Middle frontal gyrus (tissue), 1 donor: ENCODE results near the gene TMEM127.
"Not testable (repeated sequence)": the region's sequence is repeated elsewhere in the genome, so short reads cannot be mapped to it uniquely, and the experiment has no call there.

Experiments used
- DNase-seq: peaks from one replicate; pipeline ENCODE4 v3.0.0-alpha.2; 2015; ENCODE audit warnings: low spot score; ENCODE audit errors: extremely low spot score

The TMEM127 gene

DNA sequence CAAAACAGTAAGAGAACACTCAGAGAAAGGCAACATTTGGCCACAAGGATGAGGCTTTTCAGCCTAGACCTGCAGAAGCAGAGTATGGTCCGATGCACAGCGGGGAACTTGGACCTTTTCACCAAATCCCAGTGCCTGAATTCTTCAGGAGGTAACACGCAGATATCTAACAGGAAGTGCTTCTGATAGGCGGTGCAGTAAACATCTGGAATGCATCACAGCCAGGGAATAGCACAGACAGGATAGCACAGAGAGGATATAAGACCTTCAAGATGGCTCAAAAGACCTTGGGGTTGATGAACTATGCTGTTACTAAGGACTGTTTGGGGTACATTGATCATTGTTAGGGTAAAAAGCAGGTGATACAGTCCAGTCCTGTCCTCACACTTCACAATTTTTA lies 1.7 kb downstream of the TMEM127 start:
- no peak for DNase-seq

DNA sequence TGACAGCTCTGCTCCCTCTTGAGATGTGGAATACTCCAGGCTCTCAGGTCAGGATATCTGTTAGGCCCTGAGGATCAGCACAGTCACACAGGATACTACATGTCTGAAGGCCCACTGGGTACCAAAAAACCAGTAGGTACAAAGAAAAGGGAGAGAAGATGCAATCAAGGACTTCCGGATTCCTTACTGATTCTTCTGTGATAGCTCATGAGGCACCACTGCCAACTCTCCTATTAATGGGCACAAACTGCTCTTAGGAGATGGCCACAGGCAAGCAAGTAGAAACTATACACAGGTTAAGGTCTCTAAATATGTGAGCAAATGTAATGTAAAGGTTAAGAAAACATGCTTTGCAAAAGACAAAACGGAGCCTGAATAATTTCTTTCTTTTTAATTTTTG lies 3.5 kb downstream of the TMEM127 start:
- DNase-seq = no peak

DNA sequence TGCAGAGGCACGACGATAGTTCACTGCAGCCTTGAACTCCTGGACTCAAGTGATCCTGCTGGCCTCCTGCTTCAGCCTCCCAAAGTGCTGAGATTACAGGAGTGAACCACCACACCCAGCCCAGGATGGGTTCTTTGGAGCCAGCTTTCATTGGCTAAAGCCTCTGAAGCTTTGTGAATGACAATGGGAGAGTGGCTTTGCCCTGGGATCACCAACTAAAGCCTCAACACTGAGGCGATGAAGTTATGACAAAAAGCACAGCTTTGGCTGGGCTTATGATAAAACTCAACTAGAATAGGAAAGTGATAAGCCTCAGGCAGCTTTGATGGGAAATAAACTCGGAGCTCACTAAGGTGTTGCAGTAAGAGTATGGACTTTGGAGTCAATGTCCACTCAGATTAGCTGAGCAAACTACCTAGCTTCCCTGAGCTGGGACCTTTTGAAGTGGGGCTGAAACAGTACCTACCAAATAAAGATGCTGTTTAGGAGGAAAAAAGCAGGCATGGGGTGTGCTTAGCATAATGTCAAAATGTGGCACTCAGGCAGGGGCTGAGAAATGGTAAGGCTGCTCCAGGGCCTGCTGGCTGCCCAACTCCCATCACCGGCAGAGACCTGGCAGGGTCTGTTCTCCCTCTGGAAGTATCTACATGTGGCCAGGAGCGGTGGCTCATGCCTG lies 4.3 kb downstream of the TMEM127 start:
- DNase-seq = no peak

DNA sequence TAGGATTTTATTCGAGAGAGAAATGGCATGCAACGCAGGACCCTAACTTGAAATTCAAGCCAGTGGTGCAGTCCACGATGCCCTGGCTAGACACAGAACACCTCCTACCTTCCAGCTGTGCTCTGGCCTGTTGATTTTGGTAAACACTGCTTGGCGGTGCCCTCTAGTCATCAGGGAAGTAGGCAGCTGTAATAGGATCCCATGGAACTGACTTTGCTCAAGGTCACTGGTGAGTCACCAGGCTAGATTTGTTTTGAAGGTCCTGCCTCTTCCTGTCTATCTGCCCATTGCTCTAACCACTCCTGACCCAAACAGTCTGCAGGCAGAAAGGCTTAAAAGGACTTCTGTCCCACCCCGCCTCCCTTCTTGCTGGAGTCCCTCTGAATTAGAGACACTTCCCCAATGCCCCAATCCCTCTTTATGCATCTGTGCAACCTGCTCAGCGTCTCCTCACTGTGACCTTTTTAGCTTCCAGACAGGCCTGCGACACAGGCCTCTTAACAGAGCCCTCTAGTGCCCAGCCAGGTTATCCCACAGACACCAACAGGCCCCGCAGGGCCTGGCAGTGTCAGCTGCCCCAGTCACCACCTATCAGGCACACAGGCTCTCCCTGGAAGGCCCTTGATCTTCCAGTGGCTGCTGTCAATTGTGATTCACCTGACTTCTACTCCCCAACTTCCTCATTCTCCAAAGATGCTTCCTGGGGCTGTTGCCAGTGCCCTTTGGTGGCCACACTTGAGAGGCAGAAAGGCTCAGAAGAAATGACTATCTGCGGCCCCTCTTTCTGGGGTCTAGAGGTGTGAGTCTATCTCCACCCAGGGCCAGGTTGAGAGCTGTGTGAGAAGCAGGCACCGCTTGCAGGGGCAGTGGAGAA lies 5.2 kb downstream of the TMEM127 start:
- DNase-seq = no peak

DNA sequence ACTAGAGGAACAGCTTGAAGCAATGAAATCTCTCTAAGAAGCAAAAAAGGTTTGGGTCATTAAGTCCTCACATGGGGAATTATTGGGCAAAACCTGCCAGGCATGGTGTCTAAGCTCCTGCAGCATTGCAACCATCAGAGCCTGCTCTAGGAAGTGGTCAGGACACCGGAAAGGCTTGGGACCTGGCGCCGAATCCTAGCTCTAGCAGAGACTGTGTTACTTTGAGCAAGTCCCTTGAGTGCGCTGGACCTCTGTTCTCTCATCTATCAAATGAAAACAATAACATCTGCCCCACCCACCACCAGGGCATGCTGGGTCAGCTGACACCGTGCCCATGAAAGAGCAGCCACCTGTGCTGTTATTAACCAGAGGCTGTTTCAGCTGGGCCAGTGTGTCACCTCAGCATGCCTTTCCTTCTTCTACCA lies 6.3 kb downstream of the TMEM127 start:
- DNase-seq = no peak

DNA sequence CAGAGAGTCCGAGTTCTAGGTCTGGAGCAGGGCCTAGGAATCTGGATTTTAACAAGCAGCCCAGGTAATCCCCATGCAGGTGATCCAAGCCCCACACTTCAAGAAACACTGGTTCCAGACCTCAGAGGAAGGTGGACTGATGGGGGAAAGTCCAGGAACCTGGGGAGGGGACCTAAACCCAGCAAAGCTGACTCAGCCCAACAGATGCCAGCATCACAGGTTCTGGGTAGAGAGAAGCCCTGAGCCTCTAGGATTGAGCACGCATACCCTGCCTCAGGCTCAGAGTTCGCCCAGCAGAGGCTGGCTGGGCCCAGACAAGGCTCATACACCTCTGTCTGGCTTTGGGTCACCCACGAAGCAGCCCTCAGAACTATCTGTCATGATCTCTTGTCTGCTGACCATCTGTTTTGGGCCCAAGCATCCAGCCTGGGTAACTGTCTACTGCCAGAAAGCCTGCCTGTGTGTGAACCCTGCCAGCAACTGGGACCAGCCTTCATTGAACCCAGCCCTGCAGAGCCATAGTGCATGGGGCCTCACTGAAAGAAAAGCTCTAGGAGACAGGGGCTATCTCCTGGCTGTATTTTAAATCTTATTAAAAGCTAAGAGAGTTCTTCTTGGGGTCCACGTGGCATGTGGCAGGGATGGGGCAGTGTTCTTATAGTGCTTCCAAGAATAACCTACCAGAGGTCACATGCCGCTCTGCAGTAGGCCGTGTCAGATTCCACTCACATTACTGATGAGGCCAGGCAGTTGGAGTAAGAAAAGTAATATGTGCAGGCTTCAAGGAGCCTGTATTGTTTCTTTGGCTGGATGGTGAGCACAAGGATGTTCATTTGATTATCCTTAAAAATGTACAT lies 7.4 kb downstream of the TMEM127 start:
- DNase-seq = no peak

DNA sequence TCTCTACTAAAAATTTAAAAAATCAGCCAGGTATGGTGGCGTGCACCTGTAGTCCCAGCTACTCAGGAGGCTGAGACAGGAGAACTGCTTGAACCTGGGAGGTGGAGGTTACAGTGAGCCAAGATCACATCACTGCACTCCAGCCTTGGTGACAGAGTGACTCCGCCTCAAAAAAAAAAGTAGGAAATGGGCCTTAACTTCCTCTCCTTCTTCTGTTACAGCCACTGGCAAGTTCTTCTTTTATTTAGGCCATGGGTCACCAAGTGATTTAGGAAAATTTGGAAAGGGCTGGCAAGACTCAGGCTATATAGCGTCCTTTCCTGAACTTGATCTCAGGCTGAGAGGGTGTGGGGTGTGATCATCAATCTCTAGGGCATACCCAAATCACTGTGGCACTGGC lies 8.1 kb downstream of the TMEM127 start:
- not testable (repeated sequence) for DNase-seq

DNA sequence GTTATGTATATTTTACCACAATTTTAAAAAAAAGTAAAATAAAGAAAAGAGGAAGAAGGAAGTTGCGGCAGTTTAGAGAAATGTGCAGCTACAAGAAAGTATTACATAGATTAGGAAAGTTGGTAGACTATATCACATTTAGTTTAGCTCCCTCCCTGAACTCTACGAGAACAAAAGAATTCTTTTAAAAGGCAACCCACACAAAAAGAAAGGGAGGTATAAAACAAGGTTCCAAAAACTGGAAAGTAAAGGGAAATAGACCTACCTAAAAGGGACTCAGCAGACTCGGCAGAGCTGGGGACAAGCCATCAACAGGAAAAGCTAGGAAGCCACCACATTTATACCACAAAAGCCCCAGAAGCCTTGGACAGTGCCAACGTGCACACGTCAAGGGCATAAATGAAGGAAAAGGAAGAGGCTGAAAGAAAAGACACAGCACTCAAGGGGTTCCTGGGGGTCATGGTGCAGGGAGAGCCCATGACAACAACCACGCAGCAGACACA lies 9.1 kb downstream of the TMEM127 start:
- DNase-seq = no peak

DNA sequence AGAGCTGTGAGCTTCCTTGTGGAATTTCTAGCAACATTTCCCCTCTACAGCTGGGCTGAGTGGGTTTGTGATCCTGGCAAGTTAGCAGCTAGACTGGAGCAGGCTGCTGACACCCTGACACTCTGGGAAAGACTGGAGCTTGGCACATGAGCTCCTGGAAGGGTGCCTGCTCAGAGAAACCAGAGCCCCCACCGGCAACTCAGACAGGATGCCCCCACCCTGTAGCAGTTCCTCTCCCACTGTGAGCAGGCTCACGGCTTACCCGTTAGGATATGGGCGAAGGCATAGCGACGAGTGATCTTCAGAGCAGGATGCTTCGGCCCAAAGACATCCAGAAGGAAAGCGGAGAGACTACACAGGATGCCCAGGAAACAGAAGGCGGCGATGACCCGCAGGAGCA lies 11.2 kb downstream of the TMEM127 start:
- no peak for DNase-seq

DNA sequence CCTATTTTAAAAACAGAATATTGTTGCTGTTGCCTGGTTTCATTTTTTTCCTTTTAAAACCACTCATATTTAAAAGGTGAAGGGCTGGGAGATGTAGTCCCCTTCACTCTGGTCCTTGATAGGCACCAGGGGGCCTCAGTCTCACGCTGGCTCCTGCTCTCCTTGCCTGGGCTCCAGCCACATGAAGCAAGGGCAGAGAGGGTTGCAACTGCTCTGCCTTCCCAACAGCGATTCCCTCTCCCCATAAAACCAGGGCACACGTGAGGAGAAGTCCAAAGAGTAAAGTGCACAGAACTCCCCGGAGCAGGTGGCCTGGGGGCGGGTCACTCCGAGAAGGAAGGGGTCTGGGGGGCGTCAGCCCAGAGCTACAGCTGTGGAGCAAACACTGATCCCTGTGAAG lies 12.8 kb downstream of the TMEM127 start:
- DNase-seq = no peak

DNA sequence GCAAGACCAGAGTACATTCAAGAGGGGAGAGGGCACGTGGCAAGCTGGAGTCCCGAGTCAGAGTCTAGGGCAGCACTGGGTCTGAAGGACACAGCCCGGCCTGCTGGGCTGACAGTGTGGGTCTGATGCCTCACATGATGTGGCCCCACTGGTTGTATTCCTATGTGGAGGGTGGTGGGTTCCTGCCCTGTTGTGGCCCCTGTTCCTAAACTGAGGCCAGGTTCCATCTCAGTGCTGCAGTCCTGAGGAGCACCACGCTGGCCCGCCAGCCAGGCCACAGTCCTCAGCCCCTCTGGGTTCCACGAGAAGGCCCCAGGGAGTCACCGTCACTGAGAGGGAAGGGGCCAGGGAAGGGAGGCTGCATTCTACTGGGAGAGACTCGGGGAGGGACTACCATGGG lies 13.3 kb downstream of the TMEM127 start:
- no peak for DNase-seq

DNA sequence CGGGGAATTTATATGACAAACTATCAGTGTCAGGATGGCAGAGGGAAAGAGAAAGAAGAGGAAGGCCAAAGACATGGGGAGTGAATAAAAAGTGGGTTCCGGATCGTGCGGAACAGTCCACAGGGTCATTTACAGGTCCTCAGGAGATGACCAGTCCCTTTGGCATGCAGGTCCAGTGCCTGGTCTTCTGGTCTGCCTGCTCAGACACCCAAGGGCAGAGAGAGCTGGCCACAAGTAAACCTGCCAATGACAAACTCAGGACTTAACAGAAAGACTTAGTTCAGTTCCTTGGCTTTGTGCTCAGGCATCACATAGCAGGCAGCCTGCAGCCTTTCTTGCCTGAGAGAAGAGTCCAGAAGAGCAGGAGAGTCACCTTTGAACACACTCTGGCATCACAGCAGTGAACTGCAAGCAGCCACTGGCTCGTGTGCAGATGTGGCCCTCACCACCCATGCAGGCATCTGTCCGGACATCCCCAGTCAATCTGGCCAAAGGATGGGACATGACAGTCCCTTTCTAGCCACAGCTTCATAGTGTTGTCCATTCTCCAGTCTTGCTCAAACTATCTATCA lies 14.0 kb downstream of the TMEM127 start:
- no peak for DNase-seq

DNA sequence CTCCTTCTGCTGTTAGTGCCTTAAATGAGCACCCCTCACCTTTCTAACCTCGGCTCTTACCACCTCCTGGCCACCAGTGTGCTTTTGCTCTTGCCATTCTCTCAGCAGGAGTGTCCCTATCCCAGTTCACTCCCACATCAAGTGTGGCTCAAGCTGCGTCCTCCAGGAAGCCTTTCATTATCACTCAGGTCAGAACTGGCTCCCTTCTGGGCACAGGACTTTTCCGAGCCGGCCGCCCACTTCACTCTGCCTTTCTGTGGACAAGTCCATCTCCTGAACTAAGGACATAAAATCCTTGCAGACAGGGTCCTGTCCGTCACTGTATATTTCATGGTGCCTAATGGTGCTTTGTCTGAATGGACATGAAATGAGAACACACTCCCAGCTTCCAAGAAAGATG lies 15.6 kb downstream of the TMEM127 start:
- no peak for DNase-seq

DNA sequence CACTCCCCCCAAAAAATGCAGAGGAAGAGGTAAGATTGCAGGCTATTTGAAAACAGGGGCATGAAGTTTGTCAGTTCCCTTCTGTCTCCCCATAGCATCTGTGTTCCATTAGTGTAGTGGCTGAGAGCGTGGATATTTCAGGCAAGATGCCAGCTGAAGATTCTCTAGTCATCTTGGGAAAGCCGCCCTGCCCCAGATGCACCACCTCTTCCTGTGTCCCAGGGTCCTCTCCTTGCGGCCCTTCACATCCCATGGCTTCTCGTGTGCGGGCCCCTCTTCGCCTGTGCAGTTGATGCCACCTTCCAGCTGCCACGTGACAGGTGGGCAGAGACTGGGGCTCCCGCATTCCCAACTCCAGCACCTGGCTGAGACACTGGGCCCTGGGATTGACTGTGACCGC lies 16.1 kb downstream of the TMEM127 start:
- no peak for DNase-seq

DNA sequence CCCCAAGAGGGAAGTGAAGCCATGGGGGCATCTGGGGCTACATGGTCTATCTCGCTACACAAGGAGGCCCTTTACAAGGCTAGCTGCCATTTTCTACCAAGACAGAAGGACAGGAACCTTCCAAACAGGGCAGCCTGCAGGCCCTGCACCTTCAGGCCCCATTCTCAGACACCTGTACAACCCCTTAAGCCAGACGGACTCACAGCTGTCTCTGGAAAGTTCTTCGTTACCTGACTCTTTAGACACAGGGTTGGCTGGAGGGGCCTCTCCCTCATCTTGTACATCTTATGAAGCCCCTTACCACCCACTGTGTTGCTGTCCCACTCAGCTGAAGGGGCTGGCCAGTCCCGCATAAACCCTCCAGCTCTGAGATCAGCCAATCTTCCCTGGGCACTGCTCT lies 17.2 kb downstream of the TMEM127 start:
- no peak for DNase-seq

DNA sequence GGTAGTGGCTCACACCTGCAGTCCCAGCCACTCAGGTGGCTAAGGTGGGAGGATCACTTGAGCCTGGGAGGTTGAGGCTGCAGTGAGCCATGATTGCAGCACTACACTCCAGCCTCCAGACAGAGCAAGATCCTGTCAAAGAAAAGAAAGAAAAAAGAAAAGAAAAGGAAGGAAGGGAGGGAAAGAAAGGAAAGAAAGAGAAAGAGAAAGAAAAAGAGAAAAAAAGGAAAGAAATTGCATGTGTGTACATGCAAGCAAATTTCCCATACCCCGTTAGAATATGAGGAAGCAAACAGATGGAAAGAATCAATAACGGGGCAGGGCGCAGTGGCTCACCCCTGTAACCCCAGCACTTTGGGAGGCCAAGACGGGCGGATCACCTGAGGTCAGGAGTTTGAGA lies 17.9 kb downstream of the TMEM127 start:
- no peak for DNase-seq

DNA sequence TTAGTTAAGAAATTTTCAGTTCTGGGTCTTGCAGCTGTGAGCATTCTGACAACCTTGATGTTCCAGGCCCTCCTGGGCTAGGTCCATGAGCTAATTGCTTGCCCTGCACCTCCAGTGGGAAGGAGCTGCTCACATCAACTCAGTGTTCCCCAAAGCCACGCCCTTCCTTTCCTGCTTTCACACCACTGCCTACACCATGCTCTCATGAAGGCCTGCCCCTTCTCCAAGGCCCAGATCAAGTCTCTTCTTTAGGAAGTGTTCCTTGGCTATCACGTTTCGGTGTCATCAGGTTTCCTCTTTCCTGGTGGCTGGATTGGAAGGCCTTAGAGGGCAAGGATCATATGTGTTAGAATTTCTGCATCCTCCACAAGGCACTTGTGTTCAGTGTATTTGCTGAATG lies 18.8 kb downstream of the TMEM127 start:
- DNase-seq = no peak

DNA sequence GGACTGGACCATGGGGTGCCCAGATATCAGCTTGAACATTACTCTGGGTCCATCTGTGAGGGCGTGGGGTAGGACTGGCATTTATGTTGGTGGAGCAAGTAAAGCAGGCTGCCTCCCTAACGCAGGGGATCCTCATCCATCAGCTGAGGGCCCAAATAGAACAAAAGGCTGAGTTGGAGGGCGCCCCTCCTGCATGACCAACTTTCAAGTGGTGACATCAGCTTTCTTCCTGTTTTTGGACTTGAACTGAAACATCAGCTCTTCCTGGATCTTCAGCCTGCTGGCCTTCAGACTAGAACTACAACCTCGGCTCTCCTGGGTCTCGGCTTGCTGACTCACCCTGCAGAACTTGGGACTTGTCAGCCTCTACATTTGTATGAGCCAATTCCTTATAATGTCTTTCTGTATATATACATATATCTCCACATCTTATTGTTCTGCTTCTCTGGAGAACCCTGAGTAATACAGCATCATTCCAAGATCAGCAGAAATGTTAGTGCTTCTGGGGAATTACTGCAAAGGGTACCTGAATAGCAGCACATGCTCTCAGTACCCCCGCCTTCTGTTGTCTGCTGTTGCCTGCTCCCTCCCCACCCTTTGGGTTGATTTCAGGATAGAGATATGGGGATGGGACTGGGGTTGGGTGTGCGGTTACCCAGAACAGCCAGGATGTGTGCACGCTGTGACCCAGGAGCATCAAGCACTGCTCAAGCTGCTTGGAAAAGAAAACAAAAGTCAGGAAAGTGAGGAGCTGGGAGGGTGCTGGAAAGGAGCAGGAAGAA lies 20.0 kb downstream of the TMEM127 start:
- DNase-seq = no peak

DNA sequence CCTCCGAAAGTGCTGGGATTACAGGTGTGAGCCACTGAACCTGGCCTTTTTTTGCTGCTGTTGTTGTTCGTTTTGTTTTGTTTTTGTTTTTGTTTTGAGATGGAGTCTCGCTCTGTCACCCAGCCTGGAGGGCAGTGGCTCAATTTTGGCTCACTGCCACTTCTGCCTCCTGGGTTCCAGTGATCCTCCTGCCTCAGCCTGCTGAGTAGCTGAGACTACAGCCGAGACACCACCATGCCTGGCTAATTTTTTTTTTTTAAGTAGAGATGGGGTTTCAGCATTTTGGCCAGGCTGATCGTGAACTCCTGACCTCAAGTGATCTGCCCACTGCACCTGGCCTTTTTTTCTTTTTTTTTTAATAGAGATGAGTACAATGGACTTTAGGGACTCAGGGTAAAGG lies 22.0 kb downstream of the TMEM127 start:
- no peak for DNase-seq

DNA sequence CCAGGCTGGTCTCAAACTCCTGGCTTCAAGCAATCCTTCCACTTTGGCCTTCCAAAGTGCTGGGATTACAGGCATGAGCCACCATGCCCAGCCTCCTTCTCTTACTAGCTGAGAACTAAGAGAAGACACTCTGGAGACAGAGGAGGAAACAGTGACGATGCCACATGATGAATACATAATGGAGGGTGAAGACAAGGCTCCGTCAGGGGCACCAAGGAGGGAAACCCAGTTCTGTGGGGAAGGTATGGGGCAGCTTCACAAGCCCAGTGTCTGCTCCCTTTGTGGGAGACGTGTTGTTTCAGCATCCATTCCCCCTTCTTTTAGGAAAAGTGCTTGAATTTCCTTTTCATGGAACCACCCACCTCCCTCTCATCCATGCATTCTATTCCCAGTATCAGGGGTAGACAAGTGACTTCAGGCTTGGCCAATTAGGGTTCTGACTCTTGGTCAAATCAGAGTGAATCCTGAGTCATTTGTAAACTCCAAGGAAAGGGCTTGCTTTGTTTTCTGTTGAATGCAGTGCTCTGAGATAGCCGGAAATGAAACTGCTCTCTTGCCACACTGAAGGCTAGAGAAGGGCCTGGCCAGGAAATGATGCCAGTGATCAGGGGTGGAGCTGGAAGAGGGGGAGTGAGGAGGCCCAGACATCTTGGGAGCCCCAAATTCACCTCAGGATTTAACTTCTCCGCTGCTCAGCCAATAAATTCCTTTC lies 23.7 kb downstream of the TMEM127 start:
- DNase-seq = no peak
